H1 (cell line): ENCODE results near the gene TMBIM6. TPM values are rescaled to one million over a fixed set of nuclear protein-coding genes. Genes with fewer than 3 reads are reported as not detected.

Source experiments
- ATF2 ChIP-seq: IDR thresholded peaks from 2 replicates; pipeline ENCODE4 v1.6.1; 2012; ENCODE audit warnings: low read length, inconsistent platforms
- JUND ChIP-seq: IDR thresholded peaks from 2 replicates; pipeline ENCODE4 v1.6.1; 2011; ENCODE audit warnings: mild to moderate bottlenecking, improper control_type of control experiment, low read length
- KDM1A ChIP-seq: fragments of 200-600, 300-600 bp; sonication (generic); IDR thresholded peaks from 2 replicates; pipeline ENCODE4 v1.7.1; 2016; ENCODE audit warnings: mild to moderate bottlenecking, low read length, borderline replicate concordance
- NANOG ChIP-seq: IDR thresholded peaks from 2 replicates; pipeline ENCODE4 v1.6.1; 2011; ENCODE audit warnings: low read length, low read depth, mild to moderate bottlenecking, inconsistent platforms; ENCODE audit not compliant: insufficient read depth, poor library complexity, severe bottlenecking
- polyA plus RNA-seq, 7 experiments: library from polyadenylated mRNA; depleted of rRNA in 3 of 7; stranded (reverse) in 5 of 7; unstranded in 2 of 7; fragments of >200 nt in 5 of 7; fragments of 200-250 nt in 2 of 7; gene quantifications; 1 replicate in 5 of 7; 2 replicates in 1 of 7; 4 replicates in 1 of 7; pipeline versions ENCODE4 v1.2.1 to v1.2.3, GENCODE V29; 2011 to 2013; ENCODE audit warnings: missing spikeins in 2 of 7, mixed read lengths in 2 of 7
- total RNA-seq: library from RNA; stranded (reverse); fragmentation: NEBNext Ultra II Directional; extraction: Animal tissue kit (Norgen Biotek cat#: 25700); gene quantifications from 2 replicates; pipeline ENCODE4 v1.2.1, GENCODE V29; 2021
- TF ChIP-seq, protein P1 (sequence below): fragments of 300-600 bp; sonication (generic); IDR thresholded peaks from 2 replicates; pipeline ENCODE4 v1.7.1; 2012; ENCODE audit warnings: low read length, moderate library complexity, mild to moderate bottlenecking, inconsistent platforms; ENCODE audit not compliant: insufficient replicate concordance
- TF ChIP-seq, protein P2 (sequence below): IDR thresholded peaks from 2 replicates; pipeline ENCODE4 v1.6.1; 2011; ENCODE audit warnings: low read depth, mild to moderate bottlenecking, low read length; ENCODE audit not compliant: insufficient read depth

Gene TMBIM6
- total and polyA plus RNA-seq, 2 of the 8 experiments (the other 6 are each of a cell fraction or from before 2014, with no cell fraction given): 423 to 556 TPM

GRCh38 chr12:49702676-49703215 lies 38.6 kb upstream of the TMBIM6 start (continued):
- TF ChIP-seq, protein P1, sequence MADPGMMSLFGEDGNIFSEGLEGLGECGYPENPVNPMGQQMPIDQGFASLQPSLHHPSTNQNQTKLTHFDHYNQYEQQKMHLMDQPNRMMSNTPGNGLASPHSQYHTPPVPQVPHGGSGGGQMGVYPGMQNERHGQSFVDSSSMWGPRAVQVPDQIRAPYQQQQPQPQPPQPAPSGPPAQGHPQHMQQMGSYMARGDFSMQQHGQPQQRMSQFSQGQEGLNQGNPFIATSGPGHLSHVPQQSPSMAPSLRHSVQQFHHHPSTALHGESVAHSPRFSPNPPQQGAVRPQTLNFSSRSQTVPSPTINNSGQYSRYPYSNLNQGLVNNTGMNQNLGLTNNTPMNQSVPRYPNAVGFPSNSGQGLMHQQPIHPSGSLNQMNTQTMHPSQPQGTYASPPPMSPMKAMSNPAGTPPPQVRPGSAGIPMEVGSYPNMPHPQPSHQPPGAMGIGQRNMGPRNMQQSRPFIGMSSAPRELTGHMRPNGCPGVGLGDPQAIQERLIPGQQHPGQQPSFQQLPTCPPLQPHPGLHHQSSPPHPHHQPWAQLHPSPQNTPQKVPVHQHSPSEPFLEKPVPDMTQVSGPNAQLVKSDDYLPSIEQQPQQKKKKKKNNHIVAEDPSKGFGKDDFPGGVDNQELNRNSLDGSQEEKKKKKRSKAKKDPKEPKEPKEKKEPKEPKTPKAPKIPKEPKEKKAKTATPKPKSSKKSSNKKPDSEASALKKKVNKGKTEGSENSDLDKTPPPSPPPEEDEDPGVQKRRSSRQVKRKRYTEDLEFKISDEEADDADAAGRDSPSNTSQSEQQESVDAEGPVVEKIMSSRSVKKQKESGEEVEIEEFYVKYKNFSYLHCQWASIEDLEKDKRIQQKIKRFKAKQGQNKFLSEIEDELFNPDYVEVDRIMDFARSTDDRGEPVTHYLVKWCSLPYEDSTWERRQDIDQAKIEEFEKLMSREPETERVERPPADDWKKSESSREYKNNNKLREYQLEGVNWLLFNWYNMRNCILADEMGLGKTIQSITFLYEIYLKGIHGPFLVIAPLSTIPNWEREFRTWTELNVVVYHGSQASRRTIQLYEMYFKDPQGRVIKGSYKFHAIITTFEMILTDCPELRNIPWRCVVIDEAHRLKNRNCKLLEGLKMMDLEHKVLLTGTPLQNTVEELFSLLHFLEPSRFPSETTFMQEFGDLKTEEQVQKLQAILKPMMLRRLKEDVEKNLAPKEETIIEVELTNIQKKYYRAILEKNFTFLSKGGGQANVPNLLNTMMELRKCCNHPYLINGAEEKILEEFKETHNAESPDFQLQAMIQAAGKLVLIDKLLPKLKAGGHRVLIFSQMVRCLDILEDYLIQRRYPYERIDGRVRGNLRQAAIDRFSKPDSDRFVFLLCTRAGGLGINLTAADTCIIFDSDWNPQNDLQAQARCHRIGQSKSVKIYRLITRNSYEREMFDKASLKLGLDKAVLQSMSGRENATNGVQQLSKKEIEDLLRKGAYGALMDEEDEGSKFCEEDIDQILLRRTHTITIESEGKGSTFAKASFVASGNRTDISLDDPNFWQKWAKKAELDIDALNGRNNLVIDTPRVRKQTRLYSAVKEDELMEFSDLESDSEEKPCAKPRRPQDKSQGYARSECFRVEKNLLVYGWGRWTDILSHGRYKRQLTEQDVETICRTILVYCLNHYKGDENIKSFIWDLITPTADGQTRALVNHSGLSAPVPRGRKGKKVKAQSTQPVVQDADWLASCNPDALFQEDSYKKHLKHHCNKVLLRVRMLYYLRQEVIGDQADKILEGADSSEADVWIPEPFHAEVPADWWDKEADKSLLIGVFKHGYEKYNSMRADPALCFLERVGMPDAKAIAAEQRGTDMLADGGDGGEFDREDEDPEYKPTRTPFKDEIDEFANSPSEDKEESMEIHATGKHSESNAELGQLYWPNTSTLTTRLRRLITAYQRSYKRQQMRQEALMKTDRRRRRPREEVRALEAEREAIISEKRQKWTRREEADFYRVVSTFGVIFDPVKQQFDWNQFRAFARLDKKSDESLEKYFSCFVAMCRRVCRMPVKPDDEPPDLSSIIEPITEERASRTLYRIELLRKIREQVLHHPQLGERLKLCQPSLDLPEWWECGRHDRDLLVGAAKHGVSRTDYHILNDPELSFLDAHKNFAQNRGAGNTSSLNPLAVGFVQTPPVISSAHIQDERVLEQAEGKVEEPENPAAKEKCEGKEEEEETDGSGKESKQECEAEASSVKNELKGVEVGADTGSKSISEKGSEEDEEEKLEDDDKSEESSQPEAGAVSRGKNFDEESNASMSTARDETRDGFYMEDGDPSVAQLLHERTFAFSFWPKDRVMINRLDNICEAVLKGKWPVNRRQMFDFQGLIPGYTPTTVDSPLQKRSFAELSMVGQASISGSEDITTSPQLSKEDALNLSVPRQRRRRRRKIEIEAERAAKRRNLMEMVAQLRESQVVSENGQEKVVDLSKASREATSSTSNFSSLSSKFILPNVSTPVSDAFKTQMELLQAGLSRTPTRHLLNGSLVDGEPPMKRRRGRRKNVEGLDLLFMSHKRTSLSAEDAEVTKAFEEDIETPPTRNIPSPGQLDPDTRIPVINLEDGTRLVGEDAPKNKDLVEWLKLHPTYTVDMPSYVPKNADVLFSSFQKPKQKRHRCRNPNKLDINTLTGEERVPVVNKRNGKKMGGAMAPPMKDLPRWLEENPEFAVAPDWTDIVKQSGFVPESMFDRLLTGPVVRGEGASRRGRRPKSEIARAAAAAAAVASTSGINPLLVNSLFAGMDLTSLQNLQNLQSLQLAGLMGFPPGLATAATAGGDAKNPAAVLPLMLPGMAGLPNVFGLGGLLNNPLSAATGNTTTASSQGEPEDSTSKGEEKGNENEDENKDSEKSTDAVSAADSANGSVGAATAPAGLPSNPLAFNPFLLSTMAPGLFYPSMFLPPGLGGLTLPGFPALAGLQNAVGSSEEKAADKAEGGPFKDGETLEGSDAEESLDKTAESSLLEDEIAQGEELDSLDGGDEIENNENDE: no peak
- TF ChIP-seq NANOG (no peak), ATF2 (no peak), KDM1A (no peak), JUND (no peak)
- TF ChIP-seq, protein P2, sequence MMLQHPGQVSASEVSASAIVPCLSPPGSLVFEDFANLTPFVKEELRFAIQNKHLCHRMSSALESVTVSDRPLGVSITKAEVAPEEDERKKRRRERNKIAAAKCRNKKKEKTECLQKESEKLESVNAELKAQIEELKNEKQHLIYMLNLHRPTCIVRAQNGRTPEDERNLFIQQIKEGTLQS: no peak
